Body of pancreas (tissue), 4 donors: Measurements from ENCODE around the gene INTS11.

Source experiments
- POLR2A ChIP-seq, 3 donors: fragments of 450-650 bp; IDR thresholded peaks; one replicate each; pipeline ENCODE4 v1.6.1; 2016; ENCODE audit warnings: antibody characterized with exemption in 3 of 3, mild to moderate bottlenecking in 2 of 3
- TF ChIP-seq, protein P1 (sequence below), 7 experiments: fragments of 450-650 bp in 4 of 7; fragments of 200-600 bp in 3 of 7; sonication (generic) in 3 of 7; IDR thresholded peaks; one replicate each; pipeline ENCODE4 v1.5.1; 2016 to 2019; ENCODE audit warnings: antibody characterized with exemption in 7 of 7

DNA sequence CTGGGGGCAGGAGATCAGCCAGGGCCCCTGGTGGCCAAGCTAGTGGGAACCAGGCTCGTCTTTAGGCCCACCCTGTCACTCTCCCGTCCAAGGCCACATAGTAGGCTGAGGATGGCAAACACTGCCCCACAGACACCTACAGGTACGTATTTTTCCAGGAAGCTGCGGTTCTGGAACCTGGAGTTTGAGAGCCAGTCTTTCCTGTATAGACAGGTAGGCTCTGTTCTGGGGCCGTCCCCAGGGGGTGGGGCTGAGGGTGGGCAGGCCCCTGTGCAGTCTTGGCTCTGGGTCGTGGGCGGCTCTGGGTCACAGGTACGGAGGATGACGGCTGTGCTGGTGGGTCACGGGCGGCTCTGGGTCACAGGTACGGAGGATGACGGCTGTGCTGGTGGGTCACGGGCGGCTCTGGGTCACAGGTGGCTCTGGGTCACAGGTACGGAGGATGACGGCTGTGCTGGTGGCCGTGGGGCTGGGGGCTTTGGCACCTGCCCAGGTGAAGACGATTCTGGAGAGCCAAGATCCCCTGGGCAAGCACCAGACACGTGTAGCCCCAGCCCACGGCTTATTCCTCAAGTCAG lies 13.9 kb downstream of the INTS11 start:
- TF ChIP-seq, protein P1, sequence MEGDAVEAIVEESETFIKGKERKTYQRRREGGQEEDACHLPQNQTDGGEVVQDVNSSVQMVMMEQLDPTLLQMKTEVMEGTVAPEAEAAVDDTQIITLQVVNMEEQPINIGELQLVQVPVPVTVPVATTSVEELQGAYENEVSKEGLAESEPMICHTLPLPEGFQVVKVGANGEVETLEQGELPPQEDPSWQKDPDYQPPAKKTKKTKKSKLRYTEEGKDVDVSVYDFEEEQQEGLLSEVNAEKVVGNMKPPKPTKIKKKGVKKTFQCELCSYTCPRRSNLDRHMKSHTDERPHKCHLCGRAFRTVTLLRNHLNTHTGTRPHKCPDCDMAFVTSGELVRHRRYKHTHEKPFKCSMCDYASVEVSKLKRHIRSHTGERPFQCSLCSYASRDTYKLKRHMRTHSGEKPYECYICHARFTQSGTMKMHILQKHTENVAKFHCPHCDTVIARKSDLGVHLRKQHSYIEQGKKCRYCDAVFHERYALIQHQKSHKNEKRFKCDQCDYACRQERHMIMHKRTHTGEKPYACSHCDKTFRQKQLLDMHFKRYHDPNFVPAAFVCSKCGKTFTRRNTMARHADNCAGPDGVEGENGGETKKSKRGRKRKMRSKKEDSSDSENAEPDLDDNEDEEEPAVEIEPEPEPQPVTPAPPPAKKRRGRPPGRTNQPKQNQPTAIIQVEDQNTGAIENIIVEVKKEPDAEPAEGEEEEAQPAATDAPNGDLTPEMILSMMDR (IDR thresholded peaks at IDR 0.05): no peak
- TF ChIP-seq POLR2A (IDR thresholded peaks at IDR 0.05): no peak
